ENCODE results near the gene SCUBE1. TPM values are rescaled to one million over a fixed set of nuclear protein-coding genes. Genes with fewer than 3 reads are reported as not detected.

The SCUBE1 gene
- total and polyA plus RNA-seq, 4 donors, result 1.6 to 7.9 (median 5.0) TPM

GRCh38 chr22:43390872-43391271 lies 47.7 kb upstream of the SCUBE1 start:
- no peak overlapping the region for H3K4me3 ChIP-seq
- no peaks in the 10 kb centered on the region for H3K36me3 ChIP-seq (ENCODE audit: control insufficient read depth in 4 of 4, insufficient read depth in 4 of 4, low read length in 4 of 4)
- no peak overlapping the region for H3K9ac ChIP-seq (ENCODE audit: insufficient read depth in 1 of 2, low read length in 2 of 2)
- WGBS, 2 donors, result 46 to 69% methylated on average over 4 of the region's 4 CpGs
- DNase-seq, result no peak
- no peaks in the 10 kb centered on the region for H3K9me3 ChIP-seq (ENCODE audit: control insufficient read depth in 4 of 4, insufficient read depth in 3 of 4, low read length in 3 of 4)
- peaks cover 0 to 9% (median 0%) of the 10 kb centered on the region in 3 donors for H3K27me3 ChIP-seq (ENCODE audit: control insufficient read depth in 3 of 3, insufficient read depth in 3 of 3, low read length in 2 of 3)
- TF ChIP-seq CTCF (IDR thresholded peaks at IDR 0.05; ENCODE audit: control extremely low read depth, extremely low read depth), result no peak
- ATAC-seq (ENCODE audit: insufficient read depth, low FRiP score), result no peak
- peaks cover 0 to 3% (median under 1%) of the 10 kb centered on the region in 5 donors for H3K4me1 ChIP-seq (ENCODE audit: control insufficient read depth in 5 of 5, insufficient read depth in 5 of 5, low read length in 5 of 5)
- no peak overlapping the region for H3K27ac ChIP-seq (ENCODE audit: low read depth in 1 of 2, low read length in 1 of 2)

GRCh38 chr22:43390166-43390565 lies 47.0 kb upstream of the SCUBE1 start:
- TF ChIP-seq CTCF (IDR thresholded peaks at IDR 0.05; ENCODE audit: control extremely low read depth, extremely low read depth), result no peak
- ATAC-seq (ENCODE audit: insufficient read depth, low FRiP score), result no peak

GRCh38 chr22:43389227-43389836 lies 46.2 kb upstream of the SCUBE1 start:
- no peak overlapping the region for H3K27ac ChIP-seq (ENCODE audit: low read depth in 1 of 2, low read length in 1 of 2)
- H3K27me3 ChIP-seq (ENCODE audit: control insufficient read depth in 3 of 3, insufficient read depth in 3 of 3, low read length in 2 of 3), result peaks cover 0 to 9% (median 0%) of the 10 kb centered on the region in 3 donors
- no peak for TF ChIP-seq CTCF (IDR thresholded peaks at IDR 0.05; ENCODE audit: control extremely low read depth, extremely low read depth)
- ATAC-seq (ENCODE audit: insufficient read depth, low FRiP score) (no peak), DNase-seq (no peak)
- no peak overlapping the region for H3K9ac ChIP-seq (ENCODE audit: insufficient read depth in 1 of 2, low read length in 2 of 2)
- H3K36me3 ChIP-seq (ENCODE audit: control insufficient read depth in 4 of 4, insufficient read depth in 4 of 4, low read length in 4 of 4), result no peaks in the 10 kb centered on the region
- 83 to 91% methylated on average over 8 of the region's 8 CpGs for WGBS, 2 donors
- H3K4me3 ChIP-seq, result no peak overlapping the region
- H3K9me3 ChIP-seq (ENCODE audit: control insufficient read depth in 4 of 4, insufficient read depth in 3 of 4, low read length in 3 of 4), result no peaks in the 10 kb centered on the region
- H3K4me1 ChIP-seq (ENCODE audit: control insufficient read depth in 5 of 5, insufficient read depth in 5 of 5, low read length in 5 of 5), result peaks cover 0 to 3% (median 2%) of the 10 kb centered on the region in 5 donors

More at GRCh38 chr22:43390166-43390565, 47.0 kb upstream of the SCUBE1 start:
- Histone ChIP-seq H3K4me1 (ENCODE audit: control insufficient read depth in 5 of 5, insufficient read depth in 5 of 5, low read length in 5 of 5) (peaks cover 0 to 3% (median 2%) of the 10 kb centered on the region in 5 donors), H3K4me3 (no peak overlapping the region), H3K27ac (ENCODE audit: low read depth in 1 of 2, low read length in 1 of 2) (no peak overlapping the region), H3K9ac (ENCODE audit: insufficient read depth in 1 of 2, low read length in 2 of 2) (no peak overlapping the region), H3K27me3 (ENCODE audit: control insufficient read depth in 3 of 3, insufficient read depth in 3 of 3, low read length in 2 of 3) (peaks cover 0 to 9% (median 0%) of the 10 kb centered on the region in 3 donors), H3K9me3 (ENCODE audit: control insufficient read depth in 4 of 4, insufficient read depth in 3 of 4, low read length in 3 of 4) (no peaks in the 10 kb centered on the region), H3K36me3 (ENCODE audit: control insufficient read depth in 4 of 4, insufficient read depth in 4 of 4, low read length in 4 of 4) (no peaks in the 10 kb centered on the region)
- WGBS, 2 donors, result 90 to 95% methylated on average over 3 of the region's 3 CpGs
- DNase-seq, result no peak
